GM23338 (cell line): Measurements from ENCODE around the gene SMIM28. TPM values are rescaled to one million over a fixed set of nuclear protein-coding genes. Genes with fewer than 3 reads are reported as not detected.
A peak's percentile ranks its signal among the peaks of the same experiment; 100 is the strongest.

ENCODE experiments used
- ATAC-seq: fragments of 200-7000 bp; cut with Tn5 transposase; 3 replicates; pipeline ENCODE4 v1.9.1; 2020
- DNase-seq: peaks from one replicate; pipeline ENCODE4 v3.0.0-alpha.2; 2015; ENCODE audit warnings: low spot score
- H2AFZ ChIP-seq: fragments of 200-600 bp; sonication (generic); 2 replicates; pipeline ENCODE4 v1.8.0; 2016; ENCODE audit warnings: antibody characterized with exemption, mild to moderate bottlenecking, moderate library complexity
- H3F3A ChIP-seq: fragments of 200-600 bp; sonication (generic); replicated peaks from 2 replicates; pipeline ENCODE4 v1.8.0; 2017; ENCODE audit warnings: antibody characterized with exemption, mixed run types, low read depth
- H3K27ac ChIP-seq: fragments of 200-600 bp; sonication (generic); 2 replicates; pipeline ENCODE4 v1.6.1; 2016; ENCODE audit warnings: low read depth
- H3K27me3 ChIP-seq: fragments of 200-600 bp; sonication (generic); 2 replicates; pipeline ENCODE4 v1.8.0; 2016; ENCODE audit warnings: mild to moderate bottlenecking, mixed run types, moderate library complexity; ENCODE audit not compliant: insufficient read depth
- H3K36me3 ChIP-seq: fragments of 200-600 bp; sonication (generic); 2 replicates; pipeline ENCODE4 v1.8.0; 2016; ENCODE audit warnings: mild to moderate bottlenecking; ENCODE audit not compliant: insufficient read depth
- H3K4me1 ChIP-seq: fragments of 200-600 bp; sonication (generic); 2 replicates; pipeline ENCODE4 v1.8.0; 2016; ENCODE audit warnings: mild to moderate bottlenecking, moderate library complexity; ENCODE audit not compliant: insufficient read depth
- H3K4me2 ChIP-seq: fragments of 200-600 bp; sonication (generic); 2 replicates; pipeline ENCODE4 v1.7.1; 2017; ENCODE audit warnings: mixed run types
- H3K4me3 ChIP-seq: fragments of 200-600 bp; sonication (generic); 2 replicates; pipeline ENCODE4 v1.6.1; 2016; ENCODE audit warnings: mixed run types
- H3K79me2 ChIP-seq: fragments of 200-600 bp; sonication (generic); replicated peaks from 2 replicates; pipeline ENCODE4 v1.8.0; 2017; ENCODE audit warnings: mild to moderate bottlenecking; ENCODE audit not compliant: insufficient read depth
- H3K9me2 ChIP-seq: fragments of 200-600 bp; sonication (generic); 2 replicates; pipeline ENCODE4 v1.8.0; 2017; ENCODE audit not compliant: insufficient read depth
- H4K20me1 ChIP-seq: fragments of 200-600 bp; sonication (generic); replicated peaks from 2 replicates; pipeline ENCODE4 v1.8.0; 2017; ENCODE audit warnings: mild to moderate bottlenecking; ENCODE audit not compliant: insufficient read depth
- H3K27ac Mint-ChIP-seq: 2 replicates; pipeline ENCODE4 v1.8.0; 2020; ENCODE audit warnings: inconsistent platforms, mild to moderate bottlenecking, moderate library complexity, mixed read lengths
- H3K27me3 Mint-ChIP-seq: 3 replicates; pipeline ENCODE4 v1.8.0; 2022; ENCODE audit warnings: low read depth, mild to moderate bottlenecking, moderate library complexity, mixed read lengths, inconsistent platforms; ENCODE audit not compliant: insufficient read depth, poor library complexity
- H3K36me3 Mint-ChIP-seq: 3 replicates; pipeline ENCODE4 v1.8.0; 2021; ENCODE audit warnings: low read depth, mild to moderate bottlenecking, inconsistent platforms, moderate library complexity, mixed read lengths
- H3K4me1 Mint-ChIP-seq: 3 replicates; pipeline ENCODE4 v1.8.0; 2020; ENCODE audit warnings: mild to moderate bottlenecking, inconsistent platforms, mixed read lengths
- H3K4me3 Mint-ChIP-seq: 3 replicates; pipeline ENCODE4 v1.8.0; 2021; ENCODE audit warnings: moderate library complexity, mild to moderate bottlenecking, inconsistent platforms, mixed read lengths
- H3K9me3 Mint-ChIP-seq: 3 replicates; pipeline ENCODE4 v1.8.0; 2020; ENCODE audit warnings: moderate library complexity, mild to moderate bottlenecking, inconsistent platforms, mixed read lengths
- CREB1 ChIP-seq: fragments of 250-450 bp; sonication (Bioruptor Pico); IDR thresholded peaks from 2 replicates; pipeline ENCODE4 v1.5.0; 2020; ENCODE audit warnings: low read depth, mild to moderate bottlenecking, moderate library complexity
- CTCF ChIP-seq, 2 experiments: fragments of 200-600 bp in 1 of 2; sonication (generic) in 1 of 2; conservative IDR thresholded peaks; 2 replicates each; pipeline versions ENCODE4 v1.5.1 to v1.6.1; 2016 to 2017; ENCODE audit warnings: antibody characterized with exemption in 2 of 2, low read depth in 2 of 2, mild to moderate bottlenecking in 2 of 2, moderate library complexity in 1 of 2
- ETS1 ChIP-seq: IDR thresholded peaks from 2 replicates; pipeline ENCODE4 v1.6.1; 2016; ENCODE audit warnings: antibody characterized with exemption
- EZH2 ChIP-seq: fragments of 200-600 bp; sonication (generic); IDR thresholded peaks from one replicate; pipeline ENCODE4 v1.8.0; 2017; ENCODE audit warnings: antibody characterized with exemption, mild to moderate bottlenecking, low read depth; ENCODE audit not compliant: unreplicated experiment
- EZH2phosphoT487 ChIP-seq: fragments of 200-600 bp; sonication (generic); IDR thresholded peaks from one replicate; pipeline ENCODE4 v1.8.1; 2018; ENCODE audit warnings: antibody characterized with exemption; ENCODE audit not compliant: unreplicated experiment
- JUNB ChIP-seq: IDR thresholded peaks from one replicate; pipeline ENCODE4 v1.6.1; 2016; ENCODE audit warnings: antibody characterized with exemption; ENCODE audit not compliant: unreplicated experiment
- NANOG ChIP-seq: IDR thresholded peaks from 2 replicates; pipeline ENCODE4 v1.6.1; 2016; ENCODE audit warnings: antibody characterized with exemption, borderline replicate concordance
- POLR2AphosphoS5 ChIP-seq: IDR thresholded peaks from 2 replicates; pipeline ENCODE4 v1.6.1; 2016; ENCODE audit warnings: antibody characterized with exemption, low read depth
- REST ChIP-seq: IDR thresholded peaks from one replicate; pipeline ENCODE4 v1.6.1; 2018; ENCODE audit warnings: antibody characterized with exemption; ENCODE audit not compliant: unreplicated experiment
- STAT1 ChIP-seq: IDR thresholded peaks from one replicate; pipeline ENCODE4 v1.6.1; 2016; ENCODE audit warnings: antibody characterized with exemption; ENCODE audit not compliant: unreplicated experiment
- ZNF114 ChIP-seq: fragments of 250-450 bp; sonication (Bioruptor Pico); IDR thresholded peaks from 2 replicates; pipeline ENCODE4 v1.5.0; 2020; ENCODE audit warnings: mild to moderate bottlenecking, moderate library complexity
- ZNF331 ChIP-seq: fragments of 250-450 bp; sonication (Bioruptor Pico); IDR thresholded peaks from 2 replicates; pipeline ENCODE4 v1.5.0; 2020; ENCODE audit warnings: low read depth, mild to moderate bottlenecking, moderate library complexity
- ZNF462 ChIP-seq: fragments of 250-450 bp; sonication (Bioruptor Pico); IDR thresholded peaks from 2 replicates; pipeline ENCODE4 v1.5.0; 2020; ENCODE audit warnings: mild to moderate bottlenecking, moderate library complexity
- polyA plus RNA-seq: library from polyadenylated mRNA; unstranded; fragments of >200 nt; fragmentation: Nextera tagmentation; extraction: Ambion mirVana; gene quantifications from 2 replicates; pipeline ENCODE4 v1.2.1, GENCODE V29; 2016
- total RNA-seq: library from RNA; depleted of rRNA; stranded (reverse); fragments of >200 nt; shearing (Covaris generic); gene quantifications from 2 replicates; pipeline ENCODE4 v1.2.3, GENCODE V29; 2014

SMIM28 gene
- total and polyA plus RNA-seq, 2 experiments from 2014 or later, result not detected

DNA sequence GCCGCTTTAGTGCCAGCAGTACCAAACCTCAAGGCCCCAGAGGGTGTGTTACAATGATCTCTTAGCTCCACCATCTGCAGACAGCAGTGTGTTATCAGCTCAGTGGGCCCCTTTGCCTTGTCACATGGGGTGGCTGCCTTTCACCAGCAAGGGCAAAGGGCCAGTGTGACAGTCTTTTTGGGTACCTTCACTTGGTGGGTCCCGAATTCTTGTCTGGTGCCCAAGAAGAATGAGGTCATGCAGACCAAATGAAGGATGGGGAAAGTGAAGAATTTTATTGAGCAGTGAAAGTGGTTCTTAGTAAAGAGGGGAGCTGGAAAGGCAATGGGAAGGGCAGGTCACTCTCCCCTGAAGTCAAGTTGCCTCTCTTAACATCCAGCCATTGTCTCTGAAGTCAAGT, 2.9 kb upstream of the SMIM28 start:
- Mint-ChIP-seq H3K36me3 (no peaks in the 10 kb centered on the region), H3K9me3 (no peaks in the 10 kb centered on the region; the same call in 2 of the 3 replicates), H3K4me1 (peaks cover 31% of the 10 kb centered on the region), H3K27me3 (peaks cover under 1% of the 10 kb centered on the region), H3K27ac (no peak overlapping the region), H3K4me3 (no peak overlapping the region)
- Histone ChIP-seq H3K27ac (no peak overlapping the region), H3K79me2 (no peaks in the 10 kb centered on the region), H3K9me2 (no peaks in the 10 kb centered on the region), H3K4me3 (no peak overlapping the region), H3K36me3 (no peaks in the 10 kb centered on the region), H3F3A (no peaks in the 10 kb centered on the region), H4K20me1 (no peaks in the 10 kb centered on the region), H3K27me3 (no peaks in the 10 kb centered on the region), H3K4me2 (no peak overlapping the region), H2AFZ (0 out of 2 replicates have a peak overlapping the region, but pooled peaks have one; percentile 15), H3K4me1 (peaks cover 25% of the 10 kb centered on the region)
- ATAC-seq (no peak), DNase-seq (no peak)
- TF ChIP-seq POLR2AphosphoS5, result no peak
- no peak for TF ChIP-seq STAT1
- TF ChIP-seq NANOG, result no peak
- TF ChIP-seq EZH2phosphoT487, result no peak
- TF ChIP-seq CREB1, result no peak
- no peak for TF ChIP-seq JUNB
- no peak for TF ChIP-seq ZNF462 (CRISPR knock-in tag)
- TF ChIP-seq CTCF (conservative IDR thresholded peaks at IDR 0.05; ENCODE audit: low read depth in 2 of 2), result no peak
- no peak for TF ChIP-seq ZNF114 (CRISPR knock-in tag)
- no peak for TF ChIP-seq EZH2
- no peak for TF ChIP-seq ETS1
- TF ChIP-seq ZNF331 (CRISPR knock-in tag), result no peak
- no peak for TF ChIP-seq REST
